T1000 (cell line): ENCODE measurements around the gene CYSTM1.

Experiments
- DNase-seq: peaks from one replicate; lab custom pipeline; 2025; ENCODE audit warnings: mixed read lengths; lab: John Stamatoyannopoulos, UW

The CYSTM1 gene, protein sequence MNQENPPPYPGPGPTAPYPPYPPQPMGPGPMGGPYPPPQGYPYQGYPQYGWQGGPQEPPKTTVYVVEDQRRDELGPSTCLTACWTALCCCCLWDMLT

DNA sequence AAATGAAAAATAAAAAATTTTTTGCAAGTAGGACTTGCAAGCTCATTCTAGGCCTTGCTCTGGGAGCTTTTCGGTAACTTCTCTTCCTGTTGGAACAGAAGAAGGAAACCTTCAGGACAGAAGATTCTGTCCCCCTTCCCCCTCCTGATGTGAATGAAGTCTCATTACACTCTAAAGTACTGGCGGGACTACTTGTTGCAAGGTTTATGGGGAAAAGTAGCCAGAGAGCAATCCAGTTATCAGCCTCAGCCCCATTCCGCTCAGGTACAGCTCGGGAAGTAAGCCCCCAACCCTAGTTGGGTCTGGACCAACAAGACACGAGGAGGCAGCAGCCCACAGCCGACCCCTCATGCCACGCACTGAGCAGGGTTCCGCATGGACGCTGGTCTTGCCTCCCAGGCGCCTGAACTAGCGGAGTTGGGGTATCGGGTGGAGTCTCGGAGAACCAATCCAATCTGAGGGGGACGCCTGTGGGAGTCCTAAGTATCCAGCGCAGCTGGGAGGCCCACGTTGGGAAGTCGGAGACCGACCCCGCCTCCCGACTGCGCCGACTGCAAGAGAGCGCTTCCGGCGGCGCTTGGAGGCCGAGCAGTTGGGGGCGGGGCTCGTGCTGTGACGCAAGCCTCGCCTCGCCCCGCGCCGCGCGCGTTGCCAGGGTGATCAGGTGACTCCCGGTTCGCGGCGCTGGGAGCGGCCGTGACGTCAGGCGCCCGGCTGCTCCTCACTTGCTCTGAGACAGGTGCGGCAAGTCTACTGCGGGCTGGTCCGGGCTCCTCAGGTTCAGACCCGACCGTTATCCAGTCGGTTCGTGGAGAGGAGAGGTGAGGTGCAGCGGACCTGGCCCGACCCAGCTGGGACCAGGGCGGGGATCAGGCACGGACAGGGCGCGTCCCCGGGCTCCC is at the start of gene CYSTM1:
Gene CYSTM1 (plus strand): TSS at position 724 of the 902 bp plus-strand sequence. CDS start 19,278 bp downstream, outside the sequence.
- DNase-seq: no peak

DNA sequence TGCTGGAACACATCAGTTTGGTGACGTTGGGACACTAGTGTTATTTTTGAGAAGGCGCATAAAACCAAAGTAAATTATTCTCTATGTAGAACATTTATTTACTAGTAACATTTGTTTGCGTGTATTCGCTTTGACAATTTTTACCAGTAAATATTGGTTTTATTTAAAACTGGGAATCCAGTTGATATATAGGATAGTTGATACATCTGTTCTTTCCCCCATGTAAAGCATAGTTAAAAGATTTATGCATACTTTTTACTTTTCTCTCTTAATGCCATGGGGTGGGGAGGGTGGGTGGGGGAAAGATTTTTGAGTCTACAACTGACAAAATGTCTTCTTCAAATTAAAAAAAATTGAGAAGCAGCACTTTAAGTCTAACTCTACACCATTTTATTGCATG is 49.4 kb upstream of the CYSTM1 start, which contains the start of gene IGIP:
Gene IGIP (plus strand): TSS at position 301 of the 400 bp plus-strand sequence. CDS start 2,540 bp downstream, outside the sequence.
- no peak for DNase-seq

DNA sequence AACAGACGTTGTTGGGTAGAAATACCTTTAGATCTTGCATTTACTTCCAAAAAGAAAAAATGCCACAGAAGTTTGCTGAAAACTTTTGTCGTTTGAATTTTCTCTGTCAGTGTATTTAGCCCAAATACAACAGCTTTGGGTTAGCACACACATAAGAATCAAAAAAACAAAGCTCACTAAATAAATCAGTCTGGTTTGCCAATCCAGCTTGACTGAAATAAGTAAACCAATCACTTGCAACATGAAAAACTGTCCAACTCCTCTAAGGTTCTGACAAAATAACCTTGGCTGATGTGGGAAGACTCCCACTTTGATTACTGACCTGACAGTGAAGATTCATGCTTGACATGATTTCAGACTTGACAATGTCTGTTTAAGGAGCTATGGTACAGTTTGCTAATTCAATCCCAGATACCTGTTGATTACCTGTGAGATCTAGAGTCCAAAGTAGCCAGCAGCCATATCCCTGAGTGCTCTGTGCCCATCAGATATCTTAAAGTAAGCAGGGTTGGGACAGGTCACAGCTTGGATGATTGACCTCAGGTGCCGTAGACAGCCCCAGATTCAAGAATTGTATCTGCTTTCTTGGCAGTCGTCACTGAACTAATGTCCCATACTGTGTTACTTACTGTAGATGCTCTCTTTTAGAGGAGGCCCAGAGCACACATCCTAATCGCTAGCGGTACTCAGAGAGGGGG is 48.5 kb upstream of the CYSTM1 start:
- DNase-seq: no peak

DNA sequence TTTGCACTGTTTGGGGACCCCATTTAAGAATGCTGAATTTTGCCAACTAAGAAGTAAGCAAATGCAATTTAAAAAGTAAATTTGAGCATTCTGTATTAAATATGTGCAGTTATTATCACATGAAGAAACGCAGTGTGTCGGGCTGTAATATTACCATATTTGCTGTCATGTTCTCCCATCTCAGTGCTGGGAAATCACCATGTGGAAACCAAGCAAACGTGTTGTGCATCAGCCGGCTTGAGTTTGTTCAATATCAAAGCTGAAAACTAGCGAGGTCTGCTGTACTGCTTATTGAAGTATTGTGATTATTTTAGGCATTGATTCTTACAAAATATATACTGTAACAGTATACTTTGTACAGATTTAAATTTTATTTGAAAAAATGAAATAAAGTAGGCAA is 46.6 kb upstream of the CYSTM1 start:
- no peak for DNase-seq

DNA sequence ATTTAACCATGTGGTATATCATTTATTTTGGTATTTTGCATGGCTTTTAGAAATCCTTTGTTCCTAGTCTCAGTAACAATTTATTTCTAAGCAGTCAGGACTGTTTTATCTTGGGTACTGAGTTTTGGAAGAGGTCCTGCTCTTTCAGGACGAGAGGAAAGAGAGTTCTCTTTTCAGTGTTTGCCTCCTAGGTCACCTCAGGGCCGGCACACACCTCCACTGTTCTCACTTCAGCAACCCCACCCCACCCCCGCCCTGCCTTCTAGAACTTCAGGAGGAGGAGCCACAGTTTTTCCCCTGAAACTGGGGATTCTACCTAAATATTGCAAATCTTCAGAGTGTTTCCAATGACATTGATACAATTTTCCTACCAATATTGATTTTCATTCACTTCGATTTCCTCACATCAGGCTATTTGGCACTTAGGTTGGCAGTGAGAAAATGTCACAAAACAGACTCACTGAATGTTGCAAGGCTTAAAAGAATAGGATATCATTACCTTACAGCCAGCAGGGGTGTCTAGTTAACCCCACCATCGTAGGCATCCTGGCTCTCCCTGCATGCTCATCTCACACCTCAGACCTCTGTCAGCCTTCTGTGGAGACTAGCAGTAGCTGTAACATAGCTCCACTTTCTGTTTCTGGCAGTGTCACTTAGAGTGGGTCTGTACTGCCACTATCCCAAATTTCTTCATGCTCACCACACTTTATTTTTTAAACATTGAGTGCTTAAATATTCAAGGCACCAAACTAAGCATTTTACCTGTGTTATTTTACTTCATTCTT is 43.8 kb upstream of the CYSTM1 start:
- DNase-seq: no peak

DNA sequence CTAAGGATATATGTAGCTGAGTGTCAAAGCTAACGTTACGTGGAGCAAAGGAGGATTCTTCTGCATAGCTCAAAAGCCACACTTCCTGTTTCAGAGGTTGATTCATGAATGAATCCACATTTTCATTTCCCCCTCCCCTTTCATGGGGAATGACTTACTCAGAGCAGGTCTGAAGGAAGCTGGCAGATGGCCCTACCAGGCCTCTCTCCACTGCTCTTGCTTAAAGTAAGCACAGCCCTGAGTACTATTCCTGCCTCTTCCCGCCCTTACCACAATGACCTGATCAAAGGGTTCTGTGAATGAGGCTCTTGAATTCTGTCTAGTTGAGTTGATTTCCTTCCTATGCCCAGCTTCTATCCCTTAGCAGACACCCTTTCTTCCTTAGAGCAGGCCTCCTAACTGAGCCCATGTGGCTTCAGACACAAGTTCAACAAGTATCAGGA is 43.0 kb upstream of the CYSTM1 start:
- no peak for DNase-seq

DNA sequence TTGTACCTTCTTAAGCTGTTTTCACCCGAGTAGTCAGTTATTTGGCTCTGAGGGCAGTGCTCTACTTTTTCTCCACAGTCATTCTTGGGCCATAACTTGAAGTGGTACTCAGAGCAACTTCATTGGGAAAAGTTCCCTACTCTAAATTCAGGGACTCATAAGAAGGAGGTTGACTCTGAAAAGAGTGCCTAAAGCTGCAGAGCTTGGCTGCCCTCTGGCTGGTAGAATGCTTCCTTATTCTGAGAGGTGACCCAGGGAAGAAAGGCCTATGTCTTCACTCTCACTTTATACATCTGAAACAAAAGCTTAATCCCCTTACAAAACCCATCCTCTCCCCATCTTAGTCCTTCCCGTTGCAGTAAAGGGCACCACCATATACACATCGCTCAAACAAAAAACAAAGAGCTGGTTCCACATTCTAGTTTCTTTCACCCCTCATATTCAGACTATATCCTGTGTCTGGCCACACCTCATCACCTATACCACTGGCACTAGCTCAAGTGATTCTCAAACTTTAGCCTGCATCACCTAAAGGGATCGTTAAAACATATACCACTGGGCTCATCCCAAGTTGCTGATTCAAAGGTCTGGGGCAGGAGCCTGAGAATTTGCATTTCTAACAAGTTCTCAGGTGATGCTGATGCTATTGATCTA is 41.3 kb upstream of the CYSTM1 start:
- no peak for DNase-seq

DNA sequence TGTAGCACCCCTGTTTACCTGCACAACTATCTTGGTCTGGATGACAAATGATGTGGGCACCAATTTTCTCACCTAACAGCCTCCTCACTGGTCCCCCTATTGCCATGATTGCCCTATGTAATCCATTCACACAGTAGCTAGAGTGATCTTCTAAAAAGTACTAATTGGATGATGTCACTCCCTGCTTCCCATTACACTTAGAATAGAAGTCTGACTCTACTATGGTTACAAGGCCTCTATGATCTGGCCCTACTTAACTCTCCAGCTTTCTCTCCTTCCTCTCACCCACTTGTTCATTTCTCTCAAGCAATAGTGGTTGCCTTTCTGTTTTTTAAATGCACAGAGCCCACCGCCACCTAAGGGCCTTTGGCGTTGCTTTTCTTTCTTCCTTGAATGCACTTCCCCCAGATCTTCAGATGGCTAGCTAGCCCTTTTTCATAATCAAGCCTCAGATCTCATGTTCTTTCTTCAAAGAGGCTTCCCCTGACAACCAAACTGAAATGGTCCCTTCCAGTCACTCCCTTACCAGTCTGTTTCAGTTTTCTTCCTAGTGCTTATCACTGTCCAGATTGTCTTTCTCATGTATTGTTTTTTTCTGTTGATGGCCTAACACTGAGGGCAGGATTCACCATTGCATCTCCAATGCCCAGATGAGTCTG is 40.6 kb upstream of the CYSTM1 start:
- no peak for DNase-seq

DNA sequence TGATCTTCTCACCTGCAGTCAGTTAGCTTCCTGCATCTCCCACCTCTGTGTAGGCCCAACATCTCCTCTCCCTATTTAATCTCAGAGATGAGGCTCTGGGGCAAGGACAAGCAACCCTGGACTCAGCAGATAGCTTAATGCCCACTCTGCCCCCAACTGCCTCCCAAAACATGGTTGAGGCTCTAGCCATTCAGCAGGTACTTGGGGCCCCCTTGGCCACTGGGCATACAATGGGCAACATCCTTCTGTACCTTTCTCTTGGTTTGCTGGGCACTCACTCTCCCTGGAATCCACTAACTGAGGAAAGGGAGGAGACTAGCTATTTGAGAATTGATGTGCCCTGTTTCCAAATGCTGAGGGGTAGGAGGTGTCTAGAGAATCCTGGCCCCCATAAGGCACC is 39.9 kb upstream of the CYSTM1 start:
- DNase-seq: no peak

DNA sequence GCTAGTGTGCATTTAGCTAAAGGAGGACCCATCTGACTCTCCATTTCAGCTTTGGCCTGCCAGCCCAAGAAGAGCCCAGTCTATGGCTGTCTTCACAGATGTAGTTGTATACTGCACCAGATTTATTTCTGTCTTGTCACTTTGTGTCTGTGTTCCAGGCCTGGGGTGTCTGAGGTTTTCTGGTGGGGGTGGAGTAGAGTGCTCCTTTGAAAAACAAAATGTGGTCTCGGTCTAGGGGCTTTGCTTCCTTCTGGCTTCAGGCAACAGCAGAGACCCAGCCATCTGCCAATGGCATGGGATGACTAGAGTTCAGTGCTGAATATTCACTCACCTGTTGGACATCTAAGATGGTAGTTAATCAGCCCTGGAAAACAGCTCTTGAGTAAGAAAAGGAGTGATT is 38.4 kb upstream of the CYSTM1 start:
- no peak for DNase-seq

DNA sequence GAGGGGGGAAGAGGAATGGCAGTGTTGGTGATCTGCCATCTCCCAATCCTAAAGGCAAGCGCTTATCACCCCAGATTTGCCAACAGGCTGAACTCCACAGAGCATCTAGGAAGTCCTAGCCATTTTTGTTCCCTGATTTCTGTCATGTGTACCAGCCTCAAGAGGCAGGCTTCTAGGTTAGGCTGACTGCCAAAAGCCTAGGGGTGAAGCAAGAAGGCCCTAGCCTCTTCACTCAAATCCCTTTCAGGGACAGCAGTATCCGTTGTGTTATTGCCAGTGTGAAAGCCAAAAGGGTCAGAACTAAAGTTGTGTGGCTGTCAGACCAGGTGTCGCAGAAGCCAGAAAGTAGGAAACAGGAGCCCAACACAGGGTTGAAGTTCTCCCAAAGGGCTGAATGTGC is 34.6 kb upstream of the CYSTM1 start:
- DNase-seq: no peak

DNA sequence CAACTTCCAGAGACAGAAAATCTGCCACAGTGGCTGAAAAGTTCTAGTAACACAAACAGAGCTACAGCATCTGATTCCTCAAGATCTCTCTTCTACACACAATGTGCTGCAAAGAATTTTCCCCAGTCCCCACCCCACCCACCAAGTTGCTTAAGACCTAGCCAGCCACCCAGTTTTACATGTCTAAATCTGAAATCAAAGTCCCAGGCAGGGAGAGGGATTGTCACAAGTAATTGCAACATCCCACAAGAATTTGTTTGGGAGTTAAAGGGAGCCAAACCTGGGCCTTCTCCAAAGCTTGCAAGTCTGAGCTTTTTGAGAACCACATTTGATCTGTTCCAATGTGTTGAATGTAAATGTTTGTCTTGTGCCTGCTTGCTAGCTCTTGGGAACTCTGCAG is 33.7 kb upstream of the CYSTM1 start:
- no peak for DNase-seq

DNA sequence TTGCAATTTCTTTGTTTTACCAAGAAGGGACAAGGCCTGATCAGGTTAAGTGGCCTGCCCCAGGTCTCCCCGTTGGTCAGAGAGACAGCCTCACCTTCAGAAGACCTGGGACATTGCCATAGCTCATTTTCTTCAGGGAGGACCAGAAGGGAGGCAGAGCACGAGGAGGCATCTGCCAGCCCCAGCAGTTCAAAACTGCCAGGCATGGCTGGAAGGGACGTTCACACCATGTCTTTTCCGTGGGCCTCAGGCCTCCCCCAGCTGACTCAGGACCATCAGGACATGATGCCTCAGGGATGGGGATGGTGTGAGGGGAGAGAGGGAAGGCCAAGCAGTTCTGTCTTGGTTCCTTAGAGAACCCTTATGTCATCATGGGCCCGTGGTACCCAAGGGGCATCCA is 32.7 kb upstream of the CYSTM1 start:
- no peak for DNase-seq

DNA sequence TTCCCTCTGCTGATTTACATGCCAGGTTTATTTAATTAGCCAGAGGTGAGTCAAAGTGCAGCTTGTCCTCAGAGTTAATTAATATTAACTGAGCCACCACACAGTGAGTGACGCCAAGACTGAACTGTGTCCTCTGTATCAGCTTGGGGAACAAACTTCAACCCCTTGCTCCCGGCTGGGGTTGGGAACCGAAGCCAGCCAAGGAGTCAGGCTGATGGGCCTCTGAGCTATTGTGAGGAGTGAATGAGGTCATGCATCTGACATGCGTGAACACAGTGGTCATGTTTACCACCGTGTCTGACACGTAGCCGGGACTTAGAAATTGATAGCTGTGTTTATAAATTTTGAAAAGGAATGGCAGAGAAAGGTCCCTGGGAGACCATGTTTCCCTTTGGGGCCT is 32.1 kb upstream of the CYSTM1 start:
- DNase-seq: no peak

DNA sequence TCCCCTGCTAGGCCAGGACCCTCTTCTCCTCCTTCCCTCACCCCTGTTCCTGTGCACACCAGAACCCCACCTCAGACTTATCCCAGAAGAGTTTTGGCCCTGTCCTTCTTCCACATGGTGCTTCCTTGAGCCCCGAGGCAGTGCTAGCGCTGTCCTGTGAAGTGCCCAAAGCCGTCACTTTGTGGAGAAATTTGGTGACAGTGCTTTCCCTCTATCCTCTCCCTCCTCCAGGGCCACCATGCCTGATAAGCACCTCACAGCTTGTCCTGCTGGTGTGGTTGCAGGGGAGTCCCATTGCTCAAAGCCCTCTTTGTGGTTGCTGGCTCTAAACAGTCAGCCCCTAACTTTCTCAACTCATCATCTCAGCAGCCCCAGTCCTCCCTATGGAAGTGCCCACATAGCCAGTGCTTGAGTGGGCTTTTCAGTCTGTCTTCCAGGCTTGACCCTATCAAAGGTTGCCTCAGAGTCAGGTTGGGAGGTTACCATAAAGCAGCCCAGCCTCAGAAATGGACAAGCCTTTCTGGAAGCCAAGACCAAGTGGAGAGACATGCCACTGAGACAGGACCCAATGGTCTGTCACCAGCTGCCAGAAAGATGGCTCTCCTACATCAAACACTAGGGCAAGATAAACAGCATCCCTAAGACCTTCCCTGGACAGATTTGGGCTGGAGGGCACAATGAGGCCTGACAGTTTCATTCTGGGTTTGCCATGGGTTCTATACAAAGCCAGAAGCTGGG is 31.3 kb upstream of the CYSTM1 start:
- DNase-seq: no peak

DNA sequence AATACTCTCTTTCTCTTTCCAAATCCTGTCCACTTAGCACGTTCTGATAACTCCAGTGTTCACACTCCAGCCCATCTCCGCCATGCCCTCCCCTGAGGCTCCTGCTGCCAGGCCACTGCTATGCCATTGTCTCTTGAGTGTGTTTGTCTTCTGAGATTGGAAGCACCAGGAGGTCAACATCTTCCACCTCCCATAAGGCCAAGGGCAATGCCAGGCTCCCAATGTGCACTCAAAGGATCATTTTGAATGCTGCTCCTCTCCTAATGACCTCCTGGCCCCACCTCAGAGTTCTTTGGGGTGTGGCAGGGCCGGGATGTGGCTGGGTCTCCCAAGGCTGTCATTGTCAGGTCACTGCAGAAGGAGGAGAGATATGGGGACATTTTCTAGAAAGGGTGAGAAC is 29.7 kb upstream of the CYSTM1 start:
- DNase-seq: no peak

DNA sequence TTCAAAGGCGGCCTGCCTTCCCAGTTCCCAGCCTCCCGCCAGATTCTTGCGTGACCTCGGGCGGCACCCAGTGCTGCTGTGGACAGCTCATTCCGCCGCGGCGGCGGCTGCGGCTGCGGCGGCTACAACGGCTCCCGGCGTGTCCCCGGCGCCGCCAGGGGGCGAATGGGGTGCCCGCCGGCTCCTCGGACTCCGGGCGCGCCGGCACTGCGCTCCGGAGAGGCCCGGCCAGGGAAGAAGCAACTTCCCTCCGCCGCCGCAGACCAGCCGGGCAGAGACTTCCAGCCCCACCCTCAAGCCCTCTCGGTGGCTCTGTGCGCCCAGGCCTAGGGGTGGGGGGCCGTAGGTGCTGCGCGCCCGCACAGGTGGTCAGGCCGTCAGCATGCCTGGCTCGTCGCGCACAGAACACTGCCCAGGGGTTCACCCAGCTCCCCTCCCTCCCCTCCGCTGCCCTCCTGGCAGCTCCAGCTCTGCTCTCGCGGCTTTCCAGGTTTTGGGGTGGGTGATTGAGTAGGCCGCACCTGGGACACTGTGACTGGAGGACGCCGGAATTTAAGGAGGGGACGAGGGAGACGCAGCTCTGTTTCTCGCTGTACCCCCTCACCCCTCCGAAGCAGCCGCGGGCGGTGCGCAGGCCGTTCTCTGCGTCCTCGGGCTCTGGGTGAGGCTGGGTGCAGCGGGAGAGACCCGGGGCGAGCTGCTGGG is 29.0 kb upstream of the CYSTM1 start:
- DNase-seq: no peak

DNA sequence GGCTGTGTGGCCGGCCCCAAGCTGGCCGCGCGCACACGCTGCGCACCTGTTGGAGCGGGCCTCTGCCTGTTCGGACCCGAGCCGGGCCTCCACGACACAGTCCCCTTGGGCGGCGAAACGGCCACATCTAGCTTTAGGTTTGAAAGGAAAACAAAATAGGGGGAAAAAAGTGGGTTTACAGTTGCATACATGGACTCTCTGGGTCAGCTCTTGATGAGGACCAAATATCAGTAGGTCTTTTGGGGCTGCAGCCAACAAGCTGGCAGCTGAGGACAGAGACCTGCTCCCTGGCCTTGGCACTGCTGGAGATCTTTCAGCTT is 28.5 kb upstream of the CYSTM1 start:
- DNase-seq: no peak

DNA sequence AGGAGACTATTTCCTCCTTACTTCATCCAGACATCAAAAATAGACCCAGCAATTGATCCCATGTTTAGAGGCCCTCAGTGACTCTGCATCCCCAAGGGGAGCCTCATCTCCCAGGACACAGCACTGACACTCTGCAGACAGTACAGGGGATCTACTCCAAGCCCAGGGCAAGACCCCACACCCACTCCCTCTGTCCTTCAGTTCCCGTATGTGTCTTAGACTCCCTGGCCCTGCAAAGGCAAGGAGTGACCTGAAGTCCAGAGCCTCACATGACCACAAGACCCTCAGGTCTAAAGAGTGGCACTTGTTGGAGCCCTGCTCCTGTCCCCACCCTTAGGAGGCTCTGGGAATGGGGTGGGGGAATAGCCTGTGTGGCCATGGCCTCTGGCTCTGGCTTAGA is 27.5 kb upstream of the CYSTM1 start:
- no peak for DNase-seq

DNA sequence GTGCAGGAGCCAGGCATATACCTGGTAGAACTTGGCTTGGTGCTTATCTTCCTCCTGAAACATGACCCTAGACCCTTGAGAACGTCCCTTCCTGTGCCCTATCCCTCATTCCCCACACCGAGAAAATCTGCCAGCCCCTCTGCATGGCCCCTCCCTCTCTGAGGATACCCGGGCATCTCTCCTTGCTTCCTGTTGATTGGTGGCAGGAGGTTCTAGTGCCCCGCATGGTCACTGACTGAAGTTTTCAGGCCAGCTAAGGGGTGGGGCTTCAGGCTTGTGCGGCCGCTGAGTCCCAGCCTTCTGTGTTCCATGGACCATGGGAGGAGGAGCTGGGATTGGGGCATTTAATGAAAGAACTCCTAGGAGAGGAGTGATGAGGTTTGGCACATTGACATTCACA is 26.5 kb upstream of the CYSTM1 start:
- DNase-seq: no peak
